ENCODE measurements around the gene RETREG2. TPM values are rescaled to one million over a fixed set of nuclear protein-coding genes. Genes with fewer than 3 reads are reported as not detected.

Gene RETREG2
- polyA plus RNA-seq, 1 experiment = 131 TPM

GRCh38 chr2:219168932-219169331 is 9.1 kb upstream of the RETREG2 start:
- TF ChIP-seq, protein P1, sequence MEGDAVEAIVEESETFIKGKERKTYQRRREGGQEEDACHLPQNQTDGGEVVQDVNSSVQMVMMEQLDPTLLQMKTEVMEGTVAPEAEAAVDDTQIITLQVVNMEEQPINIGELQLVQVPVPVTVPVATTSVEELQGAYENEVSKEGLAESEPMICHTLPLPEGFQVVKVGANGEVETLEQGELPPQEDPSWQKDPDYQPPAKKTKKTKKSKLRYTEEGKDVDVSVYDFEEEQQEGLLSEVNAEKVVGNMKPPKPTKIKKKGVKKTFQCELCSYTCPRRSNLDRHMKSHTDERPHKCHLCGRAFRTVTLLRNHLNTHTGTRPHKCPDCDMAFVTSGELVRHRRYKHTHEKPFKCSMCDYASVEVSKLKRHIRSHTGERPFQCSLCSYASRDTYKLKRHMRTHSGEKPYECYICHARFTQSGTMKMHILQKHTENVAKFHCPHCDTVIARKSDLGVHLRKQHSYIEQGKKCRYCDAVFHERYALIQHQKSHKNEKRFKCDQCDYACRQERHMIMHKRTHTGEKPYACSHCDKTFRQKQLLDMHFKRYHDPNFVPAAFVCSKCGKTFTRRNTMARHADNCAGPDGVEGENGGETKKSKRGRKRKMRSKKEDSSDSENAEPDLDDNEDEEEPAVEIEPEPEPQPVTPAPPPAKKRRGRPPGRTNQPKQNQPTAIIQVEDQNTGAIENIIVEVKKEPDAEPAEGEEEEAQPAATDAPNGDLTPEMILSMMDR (IDR thresholded peaks at IDR 0.05; ENCODE audit: insufficient read depth, low read depth, low read length) = no peak
- Histone ChIP-seq H3K36me3 (ENCODE audit: control insufficient read depth, insufficient read depth, low read length) (peaks cover 12% of the 10 kb centered on the region), H3K4me3 (ENCODE audit: low read depth, low read length) (no peak overlapping the region), H3K27me3 (ENCODE audit: control insufficient read depth, insufficient read depth, low read length) (no peaks in the 10 kb centered on the region)
- CTCF ChIA-PET = interaction anchor here (1.0 to 5.4 kb wide), 2 partner anchors 9 to 130 kb away, joined by 3 to 45 read pairs; no protein-coding TSS in a partner anchor
- no peak for DNase-seq (ENCODE audit: low read depth)
- POLR2A ChIA-PET = no interaction called here

DNA sequence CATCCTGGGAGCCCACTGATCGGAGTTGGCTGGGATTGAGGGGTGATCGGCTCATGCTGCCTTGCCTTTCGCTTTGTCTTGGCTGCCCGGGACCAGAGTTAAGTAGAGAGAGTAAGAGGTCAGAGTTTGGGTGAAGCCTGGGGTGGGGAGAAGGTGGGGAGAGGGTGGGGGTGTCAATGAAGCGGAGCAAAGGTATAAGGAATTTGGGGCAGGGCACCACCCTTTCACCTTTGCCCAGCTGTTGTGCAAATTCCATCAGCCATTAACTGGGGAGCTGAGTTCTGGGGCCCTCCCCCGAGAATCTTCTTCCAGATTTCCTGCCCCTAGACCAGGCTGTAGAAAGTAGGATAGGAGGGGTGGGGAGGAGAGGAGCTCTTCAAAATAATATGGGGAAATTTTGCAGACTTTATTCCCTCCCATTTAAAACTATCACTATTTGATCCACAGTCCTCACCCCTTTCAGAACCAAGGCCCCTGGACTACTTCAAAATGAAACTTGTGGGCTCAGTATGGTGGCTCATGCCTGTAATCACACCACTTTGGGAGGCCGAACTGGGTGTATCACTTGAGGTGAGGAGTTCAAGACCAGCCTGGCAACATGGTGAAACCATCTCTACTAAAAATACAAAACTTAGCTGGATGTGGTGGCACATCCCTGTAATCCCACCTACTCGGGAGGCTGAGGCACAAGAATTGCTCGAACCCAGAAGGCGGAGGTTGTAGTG is 8.0 kb upstream of the RETREG2 start, which contains the start of gene SLC23A3:
Gene SLC23A3, minus strand, starts transcription at position 100 of the 725 bp plus-strand sequence. Its CDS starts 45 bp downstream, at position 55.
- ChIA-PET CTCF (interaction anchor here (0.9 to 8.5 kb wide), 16 partner anchors 11 to 174 kb away, joined by 3 to 90 read pairs (median 6); partner anchors contain the start of genes DNAJB2, GLB1L, NHEJ1 and STK16), POLR2A (no interaction called here)
- H3K36me3 ChIP-seq (ENCODE audit: control insufficient read depth, insufficient read depth, low read length) = peaks cover 21% of the 10 kb centered on the region
- no peak within 1 kb of the TSS for H3K4me3 ChIP-seq (ENCODE audit: low read depth, low read length)
- TF ChIP-seq, protein P1 (IDR thresholded peaks at IDR 0.05; ENCODE audit: insufficient read depth, low read depth, low read length) = no peak
- no peak for DNase-seq (ENCODE audit: low read depth)
- no peaks in the 10 kb centered on the region for H3K27me3 ChIP-seq (ENCODE audit: control insufficient read depth, insufficient read depth, low read length)

DNA sequence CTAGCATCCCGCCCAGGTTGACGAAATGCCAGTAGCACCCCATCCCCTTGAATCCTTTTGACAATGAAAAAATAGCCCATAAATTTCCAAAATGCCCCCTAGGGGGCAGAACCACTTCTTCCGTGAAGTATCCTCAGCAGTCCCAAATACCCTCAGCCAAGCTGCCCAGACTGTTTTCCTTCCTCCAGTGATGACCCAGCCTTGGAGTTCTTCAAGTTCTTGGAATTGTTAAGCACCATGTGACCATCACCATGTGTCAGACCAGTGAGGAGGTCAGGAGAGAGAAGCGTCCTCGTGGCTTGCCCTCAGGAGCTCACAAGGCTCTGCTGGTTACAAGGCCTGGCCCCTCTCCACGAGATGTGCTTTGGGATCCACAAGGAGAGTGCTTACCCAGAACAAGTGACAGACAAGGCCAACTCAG is 6.8 kb upstream of the RETREG2 start:
- no peak overlapping the region for H3K4me3 ChIP-seq (ENCODE audit: low read depth, low read length)
- ChIA-PET POLR2A (no interaction called here), CTCF (interaction anchor here (0.5 to 8.5 kb wide), 30 partner anchors 11 to 427 kb away, joined by 3 to 90 read pairs (median 4); partner anchors contain the start of genes DNAJB2, DNPEP, GLB1L and NHEJ1)
- peak; percentile 88 for DNase-seq (ENCODE audit: low read depth)
- H3K36me3 ChIP-seq (ENCODE audit: control insufficient read depth, insufficient read depth, low read length) = peaks cover 21% of the 10 kb centered on the region
- TF ChIP-seq, protein P1 (IDR thresholded peaks at IDR 0.05; ENCODE audit: insufficient read depth, low read depth, low read length) = peak; percentile 78
- H3K27me3 ChIP-seq (ENCODE audit: control insufficient read depth, insufficient read depth, low read length) = no peaks in the 10 kb centered on the region

- H3K27me3 ChIP-seq (ENCODE audit: control insufficient read depth, insufficient read depth, low read length) = no peaks in the 10 kb centered on the region
- CTCF ChIA-PET = interaction anchor here (1.0 to 8.5 kb wide), 11 partner anchors 10 to 357 kb away, joined by 3 to 90 read pairs (median 6); partner anchors contain the start of gene DNAJB2
- no peak overlapping the region for H3K4me3 ChIP-seq (ENCODE audit: low read depth, low read length)
- H3K36me3 ChIP-seq (ENCODE audit: control insufficient read depth, insufficient read depth, low read length) = peaks cover 21% of the 10 kb centered on the region
- POLR2A ChIA-PET = no interaction called here
- no peak for DNase-seq (ENCODE audit: low read depth)
- TF ChIP-seq, protein P1 (IDR thresholded peaks at IDR 0.05; ENCODE audit: insufficient read depth, low read depth, low read length) = no peak
Observed at GRCh38 chr2:219172231-219173154, 5.6 kb upstream of the RETREG2 start.

Measured in BJ (cell line).